ENCODE data around the gene ACTRT3. TPM values are rescaled to one million over a fixed set of nuclear protein-coding genes. Genes with fewer than 3 reads are reported as not detected.

ACTRT3 gene
- total RNA-seq (ENCODE audit: low replicate concordance): 0.31 and 0.34 TPM in 2 replicates

GRCh38 chr3:169769287-169770181 lies at the start of gene ACTRT3:
TSS of gene ACTRT3 (minus strand) at chr3:169769561. CDS start at chr3:169769520, 41 bp downstream.
- Histone ChIP-seq H3F3A (ENCODE audit: low read depth) (peaks cover 54% of the 10 kb centered on the region), H3K27me3 (no peaks in the 10 kb centered on the region), H3K4me3 (peak within 1 kb of the TSS; percentile 61), H2AFZ (replicated peaks) (peak within 1 kb of the TSS; percentile 90), H3K36me3 (no peaks in the 10 kb centered on the region), H3K9me3 (ENCODE audit: low read depth) (no peaks in the 10 kb centered on the region), H3K4me2 (peak within 1 kb of the TSS; percentile 79), H4K20me1 (ENCODE audit: low read depth) (no peaks in the 10 kb centered on the region), H3K27ac (peak within 1 kb of the TSS; percentile 10), H3K79me2 (ENCODE audit: low read depth) (peaks cover 12% of the 10 kb centered on the region), H3K9ac (no peak within 1 kb of the TSS), H3K4me1 (peaks cover 7% of the 10 kb centered on the region)
- DNase-seq (ENCODE audit: low spot score): peak; percentile 92
- peaks cover 17% of the 10 kb centered on the region for H3K27me3 Mint-ChIP-seq (ENCODE audit: insufficient read depth, low read depth)
- peak within 1 kb of the TSS; percentile 88 for H3K4me3 Mint-ChIP-seq
- H3K36me3 Mint-ChIP-seq: peaks cover 4% of the 10 kb centered on the region
- H3K4me1 Mint-ChIP-seq: peaks cover 19% of the 10 kb centered on the region
- peaks cover 19% of the 10 kb centered on the region for H3K9me3 Mint-ChIP-seq
- H3K27ac Mint-ChIP-seq: peak within 1 kb of the TSS; percentile 70
- TF ChIP-seq EZH2 (IDR thresholded peaks at IDR 0.05): no peak
- no peak for TF ChIP-seq EZH2phosphoT487 (IDR thresholded peaks at IDR 0.05)
- peak; percentile 16 for TF ChIP-seq CTCF (IDR thresholded peaks at IDR 0.05)

GRCh38 chr3:169818316-169818715 lies 49.0 kb upstream of the ACTRT3 start:
- Histone ChIP-seq H3K36me3 (no peaks in the 10 kb centered on the region), H3K9ac (no peak overlapping the region), H4K20me1 (ENCODE audit: low read depth) (no peaks in the 10 kb centered on the region), H3K27ac (no peak overlapping the region), H3K4me3 (no peak overlapping the region), H3K4me1 (no peaks in the 10 kb centered on the region), H2AFZ (replicated peaks) (peak overlapping the region; percentile 80), H3K9me3 (ENCODE audit: low read depth) (no peaks in the 10 kb centered on the region), H3F3A (ENCODE audit: low read depth) (no peaks in the 10 kb centered on the region), H3K4me2 (no peak overlapping the region), H3K79me2 (ENCODE audit: low read depth) (no peaks in the 10 kb centered on the region), H3K27me3 (no peaks in the 10 kb centered on the region)
- no peak overlapping the region for H3K4me3 Mint-ChIP-seq
- H3K27me3 Mint-ChIP-seq (ENCODE audit: insufficient read depth, low read depth): peaks cover 2% of the 10 kb centered on the region
- H3K27ac Mint-ChIP-seq: no peak overlapping the region
- H3K36me3 Mint-ChIP-seq: no peaks in the 10 kb centered on the region
- TF ChIP-seq EZH2phosphoT487 (IDR thresholded peaks at IDR 0.05) (no peak), CTCF (IDR thresholded peaks at IDR 0.05) (no peak), EZH2 (IDR thresholded peaks at IDR 0.05) (no peak)
- H3K4me1 Mint-ChIP-seq: peaks cover 1% of the 10 kb centered on the region
- no peak for DNase-seq (ENCODE audit: low spot score)
- peaks cover 19% of the 10 kb centered on the region for H3K9me3 Mint-ChIP-seq

- DNase-seq (ENCODE audit: low spot score): no peak
- no peaks in the 10 kb centered on the region for H4K20me1 ChIP-seq (ENCODE audit: low read depth)
- H3K79me2 ChIP-seq (ENCODE audit: low read depth): peaks cover under 1% of the 10 kb centered on the region
- peaks cover 8% of the 10 kb centered on the region for H3K4me1 Mint-ChIP-seq
- H3K27ac ChIP-seq: no peak overlapping the region
- TF ChIP-seq EZH2phosphoT487 (IDR thresholded peaks at IDR 0.05): no peak
- TF ChIP-seq CTCF (IDR thresholded peaks at IDR 0.05): no peak
- no peak for TF ChIP-seq EZH2 (IDR thresholded peaks at IDR 0.05)
- no peak overlapping the region for H3K27ac Mint-ChIP-seq
- peaks cover 1% of the 10 kb centered on the region for H3K4me1 ChIP-seq
- H2AFZ ChIP-seq (replicated peaks): no peak overlapping the region
- H3K4me3 Mint-ChIP-seq: no peak overlapping the region
- peaks cover 25% of the 10 kb centered on the region for H3K9me3 Mint-ChIP-seq
- no peak overlapping the region for H3K4me2 ChIP-seq
- H3K36me3 Mint-ChIP-seq: no peaks in the 10 kb centered on the region
- no peaks in the 10 kb centered on the region for H3K36me3 ChIP-seq
- peaks cover 4% of the 10 kb centered on the region for H3K27me3 Mint-ChIP-seq (ENCODE audit: insufficient read depth, low read depth)
- no peaks in the 10 kb centered on the region for H3K27me3 ChIP-seq
- H3K9me3 ChIP-seq (ENCODE audit: low read depth): no peaks in the 10 kb centered on the region
- no peak overlapping the region for H3K9ac ChIP-seq
- H3F3A ChIP-seq (ENCODE audit: low read depth): peaks cover 5% of the 10 kb centered on the region
- no peak overlapping the region for H3K4me3 ChIP-seq
Observed at GRCh38 chr3:169815590-169816150, 46.3 kb upstream of the ACTRT3 start.
